ENCODE results near the gene PRSS36.
A peak's percentile ranks its signal among the peaks of the same experiment; 100 is the strongest.

Gene PRSS36

GRCh38 chr16:31118223-31119155 lies 31.4 kb downstream of the PRSS36 start:
- H3K36me3 ChIP-seq (ENCODE audit: insufficient read depth, low read length): peaks cover 9% of the 10 kb centered on the region; the same call in 1 of the 2 replicates
- peak overlapping the region; percentile 75 for H3K4me3 ChIP-seq (ENCODE audit: low read depth, low read length)
- H3K4me1 ChIP-seq (ENCODE audit: control insufficient read depth, insufficient read depth, low read length, unreplicated experiment): peaks cover 8% of the 10 kb centered on the region
- H3K27ac ChIP-seq (ENCODE audit: low read depth, low read length): peak overlapping the region; percentile 92
- H2AFZ ChIP-seq (ENCODE audit: low read length, unreplicated experiment): no peak overlapping the region
- no peaks in the 10 kb centered on the region for H3K27me3 ChIP-seq (ENCODE audit: insufficient read depth, low read length)
- H3K79me2 ChIP-seq (ENCODE audit: control insufficient read depth, insufficient read depth, low read length, unreplicated experiment): peaks cover 23% of the 10 kb centered on the region

DNA sequence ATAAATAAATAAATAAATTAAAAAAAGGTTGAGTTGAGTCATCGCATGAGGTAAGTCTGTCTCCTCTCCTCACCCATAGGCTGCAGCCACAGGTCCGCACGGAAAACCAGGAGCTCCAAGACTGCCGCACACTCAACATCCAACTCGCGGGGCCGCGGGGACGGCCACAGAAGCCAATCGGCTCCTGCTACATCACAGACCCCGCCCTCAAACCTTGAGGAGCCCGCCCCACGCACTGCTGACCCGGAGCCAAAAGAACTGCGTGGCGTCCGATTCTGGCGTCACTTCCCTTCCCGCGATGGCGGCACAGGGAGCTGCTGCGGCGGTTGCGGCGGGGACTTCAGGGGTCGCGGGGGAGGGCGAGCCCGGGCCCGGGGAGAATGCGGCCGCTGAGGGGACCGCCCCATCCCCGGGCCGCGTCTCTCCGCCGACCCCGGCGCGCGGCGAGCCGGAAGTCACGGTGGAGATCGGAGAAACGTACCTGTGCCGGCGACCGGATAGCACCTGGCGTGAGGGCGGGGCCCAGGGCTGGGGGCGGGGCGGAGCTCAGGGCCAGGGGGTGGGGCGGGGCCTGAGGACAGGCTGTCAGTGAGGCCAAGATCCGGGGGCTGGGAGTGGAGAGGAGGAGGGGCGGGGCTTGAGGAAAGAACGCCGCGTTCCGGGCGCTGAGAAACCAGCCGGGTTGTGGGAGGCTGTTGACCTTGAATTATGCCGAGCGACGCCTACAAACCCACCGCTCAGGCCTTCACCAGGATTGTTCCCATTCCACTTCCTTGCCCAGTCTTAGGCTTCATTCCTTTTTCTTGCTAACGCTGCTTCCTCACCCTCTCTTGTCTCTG lies 32.3 kb downstream of the PRSS36 start, which contains the start of gene KAT8:
TSS of gene KAT8 (plus strand) at position 281 of the 839 bp plus-strand sequence. CDS start at position 299, 18 bp downstream.
- Histone ChIP-seq H2AFZ (ENCODE audit: low read length, unreplicated experiment) (no peak within 1 kb of the TSS), H3K36me3 (ENCODE audit: insufficient read depth, low read length) (peaks cover 9% of the 10 kb centered on the region; the same call in 1 of the 2 replicates), H3K27ac (ENCODE audit: low read depth, low read length) (peak within 1 kb of the TSS; percentile 92), H3K4me1 (ENCODE audit: control insufficient read depth, insufficient read depth, low read length, unreplicated experiment) (peaks cover 8% of the 10 kb centered on the region), H3K27me3 (ENCODE audit: insufficient read depth, low read length) (no peaks in the 10 kb centered on the region), H3K79me2 (ENCODE audit: control insufficient read depth, insufficient read depth, low read length, unreplicated experiment) (peaks cover 23% of the 10 kb centered on the region), H3K4me3 (ENCODE audit: low read depth, low read length) (peak within 1 kb of the TSS; percentile 75)

DNA sequence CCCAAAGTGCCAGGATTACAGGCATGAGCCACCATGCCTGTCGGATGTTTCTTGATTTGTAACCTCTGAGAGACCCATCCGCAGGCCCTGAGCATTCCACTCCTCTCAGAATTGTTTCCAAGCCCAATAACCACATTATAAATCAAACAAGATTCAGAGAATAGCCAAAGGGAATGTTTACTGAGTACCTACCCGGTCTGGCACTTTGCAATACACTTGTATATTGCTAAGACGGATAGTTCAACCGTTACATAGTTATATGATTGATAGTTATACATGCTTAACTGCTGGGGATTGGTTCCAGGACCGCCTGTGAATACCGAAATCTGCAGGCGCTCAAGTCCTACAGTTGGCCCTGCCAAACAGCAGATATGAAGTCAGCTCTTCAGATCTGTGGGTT lies 35.4 kb downstream of the PRSS36 start:
- Histone ChIP-seq H3K27me3 (ENCODE audit: insufficient read depth, low read length) (no peaks in the 10 kb centered on the region), H3K4me1 (ENCODE audit: control insufficient read depth, insufficient read depth, low read length, unreplicated experiment) (peaks cover 8% of the 10 kb centered on the region), H3K79me2 (ENCODE audit: control insufficient read depth, insufficient read depth, low read length, unreplicated experiment) (peaks cover 23% of the 10 kb centered on the region), H3K27ac (ENCODE audit: low read depth, low read length) (no peak overlapping the region), H3K36me3 (ENCODE audit: insufficient read depth, low read length) (peaks cover 19% of the 10 kb centered on the region; the same call in 1 of the 2 replicates), H2AFZ (ENCODE audit: low read length, unreplicated experiment) (no peak overlapping the region), H3K4me3 (ENCODE audit: low read depth, low read length) (no peak overlapping the region)

DNA sequence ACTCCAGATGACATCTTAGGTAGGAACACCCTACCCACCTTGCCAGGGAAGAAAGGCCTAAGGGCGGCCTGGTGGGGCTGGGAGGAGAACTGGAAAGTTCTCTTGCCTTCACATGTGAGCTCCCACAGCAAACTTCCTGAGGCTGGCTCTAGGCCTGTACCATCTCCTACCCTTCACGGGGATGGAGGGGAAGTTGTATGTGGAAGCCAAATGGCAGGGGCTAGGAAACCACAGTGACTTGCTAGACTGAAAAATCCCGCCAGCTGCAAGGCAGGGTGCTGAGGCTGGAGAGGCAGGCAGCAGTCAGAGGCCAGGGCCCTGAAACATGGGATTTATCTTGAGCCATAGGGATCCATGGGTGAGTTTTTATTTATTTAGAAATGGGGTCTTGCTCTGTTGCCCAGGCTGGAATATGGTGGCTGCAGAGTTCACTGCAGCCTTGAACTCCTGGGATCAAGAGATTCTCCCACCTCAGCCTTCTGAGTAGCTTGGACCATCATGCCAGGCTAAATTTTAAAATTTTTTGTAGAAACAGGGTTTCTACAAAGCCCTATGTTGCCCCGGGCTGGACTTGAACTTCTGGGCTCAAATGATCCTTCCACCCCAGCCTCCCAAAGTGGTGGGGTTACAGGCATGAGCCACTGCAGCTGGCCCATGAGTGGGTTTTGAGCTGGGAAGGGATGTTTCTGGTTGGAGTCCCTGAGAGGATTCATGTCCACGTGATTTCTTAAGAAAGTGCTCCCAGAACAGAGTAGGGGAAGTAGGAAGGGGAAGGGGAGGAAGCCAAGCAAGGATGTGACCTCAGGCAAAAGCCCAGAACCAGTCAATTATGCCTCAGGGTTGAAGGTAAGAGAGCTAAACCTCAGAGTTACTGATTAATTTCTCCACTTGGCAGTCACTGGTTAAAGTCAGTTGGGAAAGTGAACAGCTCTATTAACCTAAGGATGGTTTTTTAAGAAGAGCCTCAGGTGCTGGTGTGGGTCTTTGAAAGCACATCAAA lies 36.4 kb downstream of the PRSS36 start:
- Histone ChIP-seq H3K4me1 (ENCODE audit: control insufficient read depth, insufficient read depth, low read length, unreplicated experiment) (peaks cover 6% of the 10 kb centered on the region), H3K79me2 (ENCODE audit: control insufficient read depth, insufficient read depth, low read length, unreplicated experiment) (peaks cover 26% of the 10 kb centered on the region), H3K4me3 (ENCODE audit: low read depth, low read length) (no peak overlapping the region), H3K27me3 (ENCODE audit: insufficient read depth, low read length) (no peaks in the 10 kb centered on the region), H3K27ac (ENCODE audit: low read depth, low read length) (no peak overlapping the region), H2AFZ (ENCODE audit: low read length, unreplicated experiment) (no peak overlapping the region), H3K36me3 (ENCODE audit: insufficient read depth, low read length) (peaks cover 19% of the 10 kb centered on the region; the same call in 1 of the 2 replicates)

DNA sequence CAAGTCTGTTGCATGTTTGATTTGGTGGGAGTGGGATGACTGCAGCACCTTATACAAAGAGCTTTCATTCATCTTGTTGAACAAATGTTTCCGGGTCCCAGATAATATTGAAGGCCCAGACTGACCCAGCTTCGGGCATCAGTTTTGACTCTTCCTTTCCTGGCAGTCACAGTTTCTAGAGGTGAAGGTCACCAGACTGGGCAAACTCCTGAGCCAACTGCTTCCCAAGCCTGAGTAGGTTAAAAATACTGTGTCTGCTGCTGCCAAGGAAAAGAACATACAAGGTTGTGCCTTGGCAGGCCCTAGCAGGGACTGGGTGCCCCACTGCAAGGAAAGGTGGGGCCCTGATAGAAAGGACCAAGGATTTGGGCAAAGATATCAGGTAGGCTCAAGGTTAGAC lies 37.2 kb downstream of the PRSS36 start:
- peaks cover 6% of the 10 kb centered on the region for H3K4me1 ChIP-seq (ENCODE audit: control insufficient read depth, insufficient read depth, low read length, unreplicated experiment)

GRCh38 chr16:31111881-31112466 lies 37.9 kb downstream of the PRSS36 start:
- Histone ChIP-seq H3K4me1 (ENCODE audit: control insufficient read depth, insufficient read depth, low read length, unreplicated experiment) (peaks cover 6% of the 10 kb centered on the region), H3K36me3 (ENCODE audit: insufficient read depth, low read length) (peaks cover 19% of the 10 kb centered on the region; the same call in 1 of the 2 replicates), H3K4me3 (ENCODE audit: low read depth, low read length) (no peak overlapping the region), H3K79me2 (ENCODE audit: control insufficient read depth, insufficient read depth, low read length, unreplicated experiment) (peaks cover 27% of the 10 kb centered on the region), H3K27me3 (ENCODE audit: insufficient read depth, low read length) (no peaks in the 10 kb centered on the region), H3K27ac (ENCODE audit: low read depth, low read length) (no peak overlapping the region), H2AFZ (ENCODE audit: low read length, unreplicated experiment) (no peak overlapping the region)

More for the DNA sequence above, 37.2 kb downstream of the PRSS36 start:
- Histone ChIP-seq H3K79me2 (ENCODE audit: control insufficient read depth, insufficient read depth, low read length, unreplicated experiment) (peaks cover 27% of the 10 kb centered on the region), H2AFZ (ENCODE audit: low read length, unreplicated experiment) (no peak overlapping the region), H3K4me3 (ENCODE audit: low read depth, low read length) (no peak overlapping the region), H3K27me3 (ENCODE audit: insufficient read depth, low read length) (no peaks in the 10 kb centered on the region), H3K27ac (ENCODE audit: low read depth, low read length) (no peak overlapping the region), H3K36me3 (ENCODE audit: insufficient read depth, low read length) (peaks cover 19% of the 10 kb centered on the region; the same call in 1 of the 2 replicates)

DNA sequence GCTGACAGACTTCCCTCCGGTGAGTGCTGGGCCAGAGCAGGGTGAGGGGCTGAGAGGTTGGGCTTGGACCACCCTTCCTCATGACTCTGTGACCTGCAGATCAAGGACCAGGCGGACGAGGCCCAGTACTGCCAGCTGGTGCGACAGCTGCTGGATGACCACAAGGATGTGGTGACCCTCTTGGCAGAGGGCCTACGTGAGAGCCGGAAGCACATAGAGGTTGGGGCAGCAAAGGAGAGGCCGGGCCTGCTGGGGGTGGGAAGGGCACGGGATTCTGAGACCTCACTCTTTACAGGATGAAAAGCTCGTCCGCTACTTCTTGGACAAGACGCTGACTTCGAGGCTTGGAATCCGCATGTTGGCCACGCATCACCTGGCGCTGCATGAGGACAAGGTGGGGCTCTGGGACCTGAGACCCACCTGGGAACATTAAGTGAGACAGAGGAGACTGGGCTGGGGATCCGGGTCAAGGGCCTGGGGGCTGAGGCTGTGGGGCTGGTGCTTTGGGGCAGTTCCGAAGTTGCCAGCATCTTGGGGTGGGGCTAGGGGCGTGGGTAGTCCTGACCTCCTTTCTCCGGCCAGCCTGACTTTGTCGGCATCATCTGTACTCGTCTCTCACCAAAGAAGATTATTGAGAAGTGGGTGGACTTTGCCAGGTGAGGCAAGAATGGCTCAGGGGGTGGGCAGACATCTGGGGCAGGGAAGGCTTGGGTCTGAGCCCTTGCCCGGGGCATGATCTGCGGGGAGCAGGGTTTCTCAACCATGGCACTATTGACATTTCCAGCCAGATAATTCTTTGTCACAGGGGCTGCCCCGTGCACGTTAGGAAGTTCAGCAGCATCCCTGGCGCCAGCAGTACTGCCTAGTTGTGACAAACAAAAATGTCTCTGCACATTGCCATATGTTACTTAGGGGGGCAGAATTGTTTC lies 39.5 kb downstream of the PRSS36 start:
- peaks cover 20% of the 10 kb centered on the region for H3K79me2 ChIP-seq (ENCODE audit: control insufficient read depth, insufficient read depth, low read length, unreplicated experiment)
- H3K4me1 ChIP-seq (ENCODE audit: control insufficient read depth, insufficient read depth, low read length, unreplicated experiment): peaks cover 9% of the 10 kb centered on the region
- H2AFZ ChIP-seq (ENCODE audit: low read length, unreplicated experiment): no peak overlapping the region
- no peak overlapping the region for H3K27ac ChIP-seq (ENCODE audit: low read depth, low read length)
- peaks cover 19% of the 10 kb centered on the region; the same call in 1 of the 2 replicates for H3K36me3 ChIP-seq (ENCODE audit: insufficient read depth, low read length)
- H3K4me3 ChIP-seq (ENCODE audit: low read depth, low read length): peak overlapping the region; percentile 17; the same call in 1 of the 2 replicates
- H3K27me3 ChIP-seq (ENCODE audit: insufficient read depth, low read length): no peaks in the 10 kb centered on the region

DNA sequence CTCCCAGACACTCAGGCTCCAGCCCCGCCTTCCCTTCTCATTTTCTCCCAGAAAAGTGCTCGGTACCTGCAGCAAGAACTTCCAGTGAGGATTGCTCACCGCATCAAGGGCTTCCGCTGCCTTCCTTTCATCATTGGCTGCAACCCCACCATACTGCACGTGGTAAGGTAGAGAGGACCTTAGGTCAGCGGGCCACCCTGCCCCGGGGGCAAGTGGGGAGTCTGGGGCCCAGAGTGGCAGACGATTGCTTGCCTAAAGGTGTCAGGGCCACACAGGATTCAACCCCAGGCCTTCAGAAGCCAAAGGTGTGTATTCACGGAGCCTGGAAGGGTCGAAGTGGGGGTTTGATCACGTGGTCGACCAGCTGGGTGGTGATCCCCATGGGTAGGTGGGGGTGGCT lies 40.2 kb downstream of the PRSS36 start:
- Histone ChIP-seq H3K36me3 (ENCODE audit: insufficient read depth, low read length) (peaks cover 19% of the 10 kb centered on the region; the same call in 1 of the 2 replicates), H3K4me3 (ENCODE audit: low read depth, low read length) (peak overlapping the region; percentile 88), H2AFZ (ENCODE audit: low read length, unreplicated experiment) (no peak overlapping the region), H3K27ac (ENCODE audit: low read depth, low read length) (no peak overlapping the region), H3K27me3 (ENCODE audit: insufficient read depth, low read length) (no peaks in the 10 kb centered on the region), H3K79me2 (ENCODE audit: control insufficient read depth, insufficient read depth, low read length, unreplicated experiment) (peaks cover 19% of the 10 kb centered on the region), H3K4me1 (ENCODE audit: control insufficient read depth, insufficient read depth, low read length, unreplicated experiment) (peaks cover 9% of the 10 kb centered on the region)

Measured in ACC112 (cell line).